Measurements from ENCODE around the gene WDR47.
"Not testable (repeated sequence)": the region's sequence is repeated elsewhere in the genome, so short reads cannot be mapped to it uniquely, and the experiment has no call there.

The WDR47 gene

DNA sequence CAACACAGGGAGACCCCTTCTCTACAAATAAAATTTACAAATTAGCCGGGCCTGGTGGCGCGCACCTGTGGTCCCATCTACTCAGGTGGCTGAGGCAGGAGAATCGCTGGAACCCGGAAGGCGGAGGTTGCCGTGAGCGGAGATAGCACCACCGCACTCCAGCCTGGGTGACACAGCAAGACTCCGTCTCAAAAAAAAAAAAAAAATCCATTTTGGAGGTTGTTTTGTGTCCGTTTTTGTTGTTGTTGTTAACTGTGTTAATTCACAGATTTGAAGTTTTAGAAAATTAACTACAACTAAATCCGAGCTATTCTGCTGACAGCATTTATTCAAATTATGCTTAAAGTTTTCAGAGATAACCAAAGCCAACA, 79.2 kb downstream of the WDR47 start:
- no peak for DNase-seq (ENCODE audit: low spot score)

DNA sequence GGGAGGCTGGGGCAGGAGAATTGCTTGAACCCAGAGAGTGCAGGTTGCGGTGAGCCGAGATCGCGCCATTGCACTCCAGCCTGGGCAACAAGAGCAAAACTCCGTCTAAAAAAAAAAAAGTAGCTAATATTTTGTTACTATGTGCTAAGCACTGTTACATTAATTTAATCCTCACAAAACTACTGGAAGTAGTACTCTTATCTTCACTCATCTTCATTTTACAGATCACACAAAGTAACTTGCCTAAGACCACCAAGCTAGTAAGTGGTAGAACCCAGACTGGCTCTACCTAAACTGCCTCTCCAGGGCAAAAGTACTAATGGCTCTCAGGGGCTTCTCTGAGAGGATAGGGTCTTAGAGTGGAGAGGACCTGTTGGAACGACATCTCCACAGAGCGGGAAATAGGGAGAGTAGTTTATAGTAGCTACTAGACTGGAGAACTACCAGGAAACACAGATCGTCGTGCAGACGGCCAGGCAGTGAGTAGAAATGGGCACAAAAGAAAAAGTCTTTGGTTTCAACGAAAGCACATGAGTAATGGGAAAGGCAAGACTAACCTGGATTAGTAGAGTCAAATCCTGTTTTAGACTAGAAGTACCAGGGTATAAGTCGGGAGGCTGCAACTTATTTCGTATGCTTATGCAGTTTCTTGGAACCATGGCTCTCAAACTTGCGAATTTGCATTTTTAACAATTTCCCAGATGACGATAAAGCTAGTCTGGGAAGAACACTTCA, 80.0 kb downstream of the WDR47 start:
- no peak for DNase-seq (ENCODE audit: low spot score)

DNA sequence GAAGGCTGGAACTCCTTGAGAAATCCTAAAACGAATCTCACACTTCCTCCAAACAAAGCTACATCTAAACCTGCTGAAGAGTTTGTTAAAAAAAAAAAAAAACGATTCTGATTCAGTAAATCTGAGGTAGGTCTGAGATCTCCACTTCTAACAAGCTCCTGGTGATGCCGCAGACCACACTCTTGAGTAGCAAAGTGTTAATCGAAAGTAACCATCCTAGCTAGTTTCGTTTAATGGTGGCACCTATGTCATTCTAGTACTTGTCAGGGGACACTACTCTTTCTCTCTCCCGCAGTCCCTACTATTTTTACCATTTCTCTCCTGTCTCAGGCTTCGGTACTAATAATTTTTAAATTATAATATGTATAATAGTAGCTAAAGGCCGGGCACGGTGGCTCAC, 80.7 kb downstream of the WDR47 start:
- DNase-seq (ENCODE audit: low spot score): no peak

DNA sequence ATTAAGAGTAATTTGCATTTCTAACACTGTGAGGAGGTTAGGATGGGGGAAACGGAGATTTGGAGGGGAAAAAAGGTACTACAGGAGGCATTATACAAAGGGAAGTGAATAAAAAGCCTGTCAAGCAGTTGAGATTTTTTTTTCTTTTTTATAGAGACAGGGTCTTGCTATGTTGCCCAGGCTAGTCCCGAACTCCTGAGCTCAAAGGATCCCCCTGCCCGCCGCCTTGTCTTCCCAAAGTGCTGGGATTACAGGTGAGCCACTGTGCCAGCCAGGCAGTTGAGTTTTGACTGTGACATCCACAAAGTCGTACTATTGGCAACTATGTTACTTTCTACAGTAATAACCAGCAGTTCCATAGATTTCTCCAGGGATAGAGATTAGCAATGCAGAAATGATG, 81.2 kb downstream of the WDR47 start:
- no peak for DNase-seq (ENCODE audit: low spot score)

DNA sequence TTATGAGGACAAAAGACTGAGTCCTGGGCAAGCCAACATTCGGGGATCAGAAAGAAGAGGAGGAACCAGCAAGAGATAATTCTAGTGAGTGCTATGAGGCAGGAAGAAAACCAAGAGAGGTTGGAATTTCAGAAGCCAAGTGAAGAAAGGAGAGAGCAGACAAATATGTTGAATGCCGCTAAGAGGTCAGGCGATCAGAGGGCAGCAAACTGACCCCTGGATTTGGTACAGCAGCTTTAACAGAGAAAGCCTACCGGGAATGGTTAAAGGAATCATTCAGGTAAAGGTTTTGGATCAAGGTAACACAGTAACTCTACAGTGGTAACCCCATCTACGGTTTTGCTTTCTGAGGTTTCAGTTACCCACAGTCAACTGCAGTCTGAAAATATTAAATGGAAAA, 84.0 kb downstream of the WDR47 start:
- no peak for DNase-seq (ENCODE audit: low spot score)

DNA sequence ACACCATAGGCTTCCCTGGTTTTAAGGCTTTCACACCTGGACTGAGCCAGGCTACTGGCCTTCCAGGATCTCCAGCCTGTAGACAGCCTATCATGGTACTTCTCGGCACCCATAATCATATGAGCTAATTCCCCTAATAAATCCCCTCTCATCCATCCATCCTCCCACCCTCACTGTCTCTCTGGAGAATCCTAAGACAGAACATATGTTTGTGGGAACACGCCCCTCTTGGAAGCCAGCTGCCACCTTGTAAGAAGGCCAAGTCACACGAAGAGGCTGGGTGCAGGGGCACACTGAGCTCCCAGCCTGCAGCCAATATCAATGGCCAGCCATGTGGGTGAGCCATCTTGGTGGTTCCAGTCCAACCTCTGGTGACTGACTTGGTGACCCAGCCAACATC, 86.0 kb downstream of the WDR47 start:
- no peak for DNase-seq (ENCODE audit: low spot score)

DNA sequence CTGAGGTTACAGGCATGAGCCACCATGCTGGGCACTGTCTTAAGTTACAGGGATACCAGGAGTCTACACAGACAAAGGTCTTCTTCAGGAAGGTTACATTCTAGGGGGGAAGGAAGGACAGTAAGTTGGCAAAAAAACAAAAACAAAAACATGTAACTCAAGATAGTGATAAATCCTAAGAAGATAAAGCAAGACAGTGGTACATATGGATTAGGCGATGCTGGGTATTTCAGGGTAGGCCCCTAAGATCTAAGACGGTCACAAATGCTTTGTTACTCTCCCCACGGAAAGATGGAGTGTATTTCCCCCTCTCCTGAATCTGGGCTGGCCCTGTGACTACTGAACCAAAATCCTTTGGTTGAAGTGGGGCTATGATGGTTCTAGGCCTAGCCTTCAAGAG, 86.8 kb downstream of the WDR47 start:
- no peak for DNase-seq (ENCODE audit: low spot score)

DNA sequence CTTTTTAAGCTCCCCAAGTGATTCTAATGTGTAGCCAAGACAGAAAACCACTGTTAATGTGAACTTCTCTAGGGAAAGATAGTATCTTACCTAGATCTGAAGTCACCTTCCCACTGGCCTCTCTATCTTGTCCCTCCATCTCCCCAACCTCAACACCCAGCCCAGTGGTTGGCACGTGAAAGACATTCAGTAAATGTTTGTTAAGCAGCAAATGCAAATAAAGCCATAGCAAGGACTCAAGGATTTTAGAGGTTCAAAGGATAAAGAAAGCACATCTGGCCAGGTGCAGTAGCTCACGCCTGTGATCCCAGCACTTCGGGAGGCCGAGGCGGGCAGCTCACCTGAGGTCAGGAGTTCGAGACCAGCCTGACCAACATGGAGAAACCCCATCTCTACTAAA, 88.5 kb downstream of the WDR47 start:
- no peak for DNase-seq (ENCODE audit: low spot score)

DNA sequence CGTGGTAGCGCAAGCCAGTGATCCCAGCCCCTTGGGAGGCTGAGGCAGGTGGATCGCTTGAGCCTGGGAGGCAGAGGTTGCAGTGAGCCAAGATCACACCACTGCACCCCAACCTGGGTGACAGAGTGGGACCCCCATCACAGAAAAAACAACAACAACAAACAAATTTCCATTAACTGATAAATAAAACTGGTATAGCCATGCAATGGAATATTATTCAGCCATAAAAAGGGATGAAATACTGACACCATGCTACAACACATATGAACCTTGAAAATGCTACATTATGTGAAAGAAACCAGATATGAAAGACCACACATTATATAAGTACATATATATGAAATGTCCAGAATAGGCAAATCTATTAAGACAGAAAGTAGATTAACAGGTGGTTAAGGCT, 90.7 kb downstream of the WDR47 start:
- no peak for DNase-seq (ENCODE audit: low spot score)

DNA sequence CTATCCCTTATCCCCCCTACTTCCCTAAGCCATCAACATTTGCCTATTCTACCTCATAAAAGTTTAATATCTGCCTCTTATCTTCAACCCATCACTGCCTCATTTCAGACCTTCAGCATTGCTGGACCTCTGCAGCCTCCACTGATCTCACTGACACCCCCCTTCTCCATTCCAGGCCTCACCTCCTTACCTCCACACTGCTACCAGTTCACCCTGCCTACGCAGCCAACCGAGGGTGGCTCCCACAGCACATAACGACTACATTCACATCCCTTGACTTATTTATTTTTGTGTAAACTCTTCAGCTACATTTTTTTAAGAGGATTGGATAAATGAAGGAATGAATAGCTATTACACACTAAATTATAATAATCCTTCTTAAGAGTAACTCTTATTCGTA, 92.9 kb downstream of the WDR47 start:
- no peak for DNase-seq (ENCODE audit: low spot score)

DNA sequence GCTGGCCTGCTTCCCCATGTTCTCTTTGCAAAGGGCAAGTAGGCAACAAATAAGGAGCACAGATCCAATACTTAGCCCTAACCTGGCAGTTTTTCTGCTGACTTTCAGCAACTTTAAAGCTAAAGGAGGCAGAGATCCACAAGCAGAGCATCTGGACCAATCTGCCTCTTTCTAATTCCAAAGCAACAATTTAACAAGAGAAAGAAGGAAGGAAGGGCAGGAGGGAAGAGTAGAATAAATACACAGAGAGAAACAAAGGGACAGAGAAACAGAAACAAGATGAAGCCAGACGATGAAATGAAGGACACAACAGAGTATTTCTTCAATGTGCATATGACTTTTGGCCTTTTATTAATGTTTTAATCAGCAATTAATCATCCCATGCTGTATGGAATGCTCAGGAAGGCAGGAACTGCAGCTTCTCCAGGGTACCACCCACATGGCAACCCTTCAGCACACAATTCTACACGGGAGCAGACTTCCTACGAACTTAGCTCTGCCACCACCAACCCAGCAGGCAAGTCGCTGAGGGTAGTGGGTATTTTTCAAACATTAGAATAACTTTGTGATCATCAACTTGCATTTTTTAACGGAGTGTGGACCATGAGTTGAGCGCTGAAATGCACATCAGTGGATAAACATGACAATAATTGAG, 93.9 kb downstream of the WDR47 start:
- DNase-seq (ENCODE audit: low spot score): peak; percentile 49

DNA sequence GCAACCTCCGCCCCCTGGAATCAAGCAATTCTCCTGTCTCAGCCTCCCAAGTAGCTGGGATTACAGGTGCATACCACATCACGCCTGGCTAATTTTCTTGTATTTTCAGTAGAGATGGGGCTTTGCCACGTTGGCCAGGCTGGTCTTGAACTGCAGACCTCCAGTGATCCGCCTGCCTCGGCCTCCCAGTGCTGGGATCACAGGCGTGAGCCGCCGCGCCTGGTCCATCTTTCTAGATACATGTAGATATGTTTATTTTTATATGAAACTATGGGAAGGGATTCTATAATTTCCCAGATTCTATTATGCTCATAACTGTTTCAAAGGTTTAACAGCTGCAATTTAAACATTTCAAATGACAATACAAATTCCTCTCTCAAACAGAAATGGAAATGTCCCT, 105.7 kb downstream of the WDR47 start:
- DNase-seq (ENCODE audit: low spot score): no peak

DNA sequence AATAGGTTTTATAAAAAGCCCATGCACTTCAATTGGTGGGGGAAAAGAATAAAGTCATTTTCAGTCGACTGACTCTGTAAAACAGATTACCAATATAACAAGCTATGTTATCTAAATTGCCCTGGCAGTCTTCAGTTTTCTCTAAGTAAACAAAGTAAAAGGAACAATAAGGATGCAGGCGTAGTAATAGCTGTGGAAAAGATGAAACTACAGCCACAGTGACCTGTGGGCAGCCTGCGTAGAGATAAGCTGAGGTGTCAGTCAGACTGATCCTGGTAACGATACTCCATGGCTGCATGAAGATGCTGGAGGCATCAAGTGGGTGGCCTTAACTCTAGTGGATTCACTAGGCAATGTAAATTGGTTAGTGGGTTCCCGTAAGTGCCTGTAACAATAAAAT, 108.0 kb downstream of the WDR47 start:
- no peak for DNase-seq (ENCODE audit: low spot score)

DNA sequence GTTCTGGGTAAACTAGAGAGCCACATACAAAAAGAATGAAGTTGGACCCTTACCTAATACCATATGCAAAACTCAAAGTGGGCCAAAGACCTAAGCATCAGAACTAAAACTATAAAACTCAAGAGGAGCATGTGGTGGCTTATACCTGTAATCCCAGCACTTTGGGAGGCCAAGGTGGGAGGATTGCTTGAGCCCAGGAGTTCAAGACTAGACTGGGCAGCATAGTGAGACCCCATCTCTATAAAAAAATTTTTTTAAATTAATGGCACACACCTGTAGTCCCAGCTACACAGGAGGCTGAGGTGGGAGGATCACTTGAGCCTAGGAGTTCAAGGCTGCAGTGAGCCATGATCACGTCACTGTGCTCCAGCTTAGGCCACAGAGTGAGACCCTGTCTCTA, 114.3 kb downstream of the WDR47 start:
- not testable (repeated sequence) for DNase-seq (ENCODE audit: low spot score)

DNA sequence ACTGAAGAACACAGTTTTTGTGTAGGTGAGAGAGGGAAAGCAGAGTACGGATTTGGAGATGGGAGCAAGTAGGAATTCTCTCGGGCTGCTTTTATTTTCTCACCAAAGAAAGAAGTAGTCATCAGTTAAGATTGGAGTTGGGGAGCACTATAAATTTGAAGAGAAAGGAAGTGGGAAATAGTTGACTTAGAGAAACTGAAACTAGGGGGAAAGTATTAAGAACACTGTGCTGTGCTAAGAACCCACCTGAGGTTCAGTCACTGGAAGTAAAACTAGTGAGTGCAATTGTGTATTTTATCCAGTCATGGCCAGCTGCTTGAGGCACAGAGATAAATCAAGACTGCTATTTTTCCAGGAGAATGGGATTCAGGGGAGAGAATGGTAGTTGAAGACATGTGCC, 116.0 kb downstream of the WDR47 start:
- DNase-seq (ENCODE audit: low spot score): no peak

Measured in GM03348 (cell line).